Measurements from ENCODE around the gene ERGIC1. TPM values are rescaled to one million over a fixed set of nuclear protein-coding genes. Genes with fewer than 3 reads are reported as not detected.

The ERGIC1 gene
- total RNA-seq, 2 donors from 2014 or later: 173 to 191 TPM

DNA sequence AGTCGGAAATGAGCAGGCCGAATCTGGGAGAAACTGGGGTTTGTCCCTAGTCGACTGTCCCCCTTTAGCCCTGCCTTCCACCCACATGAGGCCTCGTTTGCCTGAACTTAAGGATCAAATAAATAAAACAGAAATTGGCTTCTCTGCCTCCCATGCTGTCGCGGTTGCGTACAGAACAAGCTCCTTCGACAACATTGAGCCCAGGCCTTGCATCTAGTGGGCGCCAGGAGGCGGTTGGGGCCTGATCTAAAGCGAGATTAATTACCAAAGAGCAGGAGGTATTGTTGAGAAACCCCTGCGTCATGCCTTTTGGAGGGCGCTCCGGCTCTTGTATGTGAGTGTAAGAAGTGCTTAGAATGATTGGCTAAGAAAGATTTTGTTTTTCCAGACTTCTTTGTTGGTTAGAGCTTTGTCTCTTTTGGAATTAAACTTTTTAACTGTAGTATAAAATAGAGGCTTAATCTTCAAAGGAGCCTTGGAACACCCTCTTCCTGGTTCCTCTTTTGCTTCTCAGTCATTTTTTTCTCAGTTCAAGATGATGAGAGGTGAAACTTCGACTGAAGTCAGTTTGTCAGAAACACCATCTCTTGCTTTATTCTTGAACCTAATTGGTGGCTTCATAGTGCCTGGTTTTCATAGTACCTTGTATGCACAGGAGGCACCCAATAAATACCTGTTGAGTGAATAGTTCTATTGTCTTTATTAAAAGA, 150.3 kb downstream of the ERGIC1 start:
- peak overlapping the region; percentile 97 for H3K4me3 ChIP-seq
- no peaks in the 10 kb centered on the region for H3K36me3 ChIP-seq
- H3K9me3 ChIP-seq: no peaks in the 10 kb centered on the region
- H3K9ac ChIP-seq (ENCODE audit: low read depth in 2 of 2, low read length in 2 of 2): peak overlapping the region; percentile 89 to 91
- peak overlapping the region; percentile 96 for H3K27ac ChIP-seq
- H3K4me1 ChIP-seq: no peaks in the 10 kb centered on the region
- H3K27me3 ChIP-seq: no peaks in the 10 kb centered on the region
- TF ChIP-seq, protein P1, sequence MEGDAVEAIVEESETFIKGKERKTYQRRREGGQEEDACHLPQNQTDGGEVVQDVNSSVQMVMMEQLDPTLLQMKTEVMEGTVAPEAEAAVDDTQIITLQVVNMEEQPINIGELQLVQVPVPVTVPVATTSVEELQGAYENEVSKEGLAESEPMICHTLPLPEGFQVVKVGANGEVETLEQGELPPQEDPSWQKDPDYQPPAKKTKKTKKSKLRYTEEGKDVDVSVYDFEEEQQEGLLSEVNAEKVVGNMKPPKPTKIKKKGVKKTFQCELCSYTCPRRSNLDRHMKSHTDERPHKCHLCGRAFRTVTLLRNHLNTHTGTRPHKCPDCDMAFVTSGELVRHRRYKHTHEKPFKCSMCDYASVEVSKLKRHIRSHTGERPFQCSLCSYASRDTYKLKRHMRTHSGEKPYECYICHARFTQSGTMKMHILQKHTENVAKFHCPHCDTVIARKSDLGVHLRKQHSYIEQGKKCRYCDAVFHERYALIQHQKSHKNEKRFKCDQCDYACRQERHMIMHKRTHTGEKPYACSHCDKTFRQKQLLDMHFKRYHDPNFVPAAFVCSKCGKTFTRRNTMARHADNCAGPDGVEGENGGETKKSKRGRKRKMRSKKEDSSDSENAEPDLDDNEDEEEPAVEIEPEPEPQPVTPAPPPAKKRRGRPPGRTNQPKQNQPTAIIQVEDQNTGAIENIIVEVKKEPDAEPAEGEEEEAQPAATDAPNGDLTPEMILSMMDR (IDR thresholded peaks at IDR 0.05): peak; percentile 26
- intact Hi-C loops (cut with DNase I): loop anchor here (5.0 kb wide), 2 partner anchors 73 to 158 kb away; partner anchors contain the start of genes BNIP1 and CREBRF
- peak; percentile 67 for DNase-seq

DNA sequence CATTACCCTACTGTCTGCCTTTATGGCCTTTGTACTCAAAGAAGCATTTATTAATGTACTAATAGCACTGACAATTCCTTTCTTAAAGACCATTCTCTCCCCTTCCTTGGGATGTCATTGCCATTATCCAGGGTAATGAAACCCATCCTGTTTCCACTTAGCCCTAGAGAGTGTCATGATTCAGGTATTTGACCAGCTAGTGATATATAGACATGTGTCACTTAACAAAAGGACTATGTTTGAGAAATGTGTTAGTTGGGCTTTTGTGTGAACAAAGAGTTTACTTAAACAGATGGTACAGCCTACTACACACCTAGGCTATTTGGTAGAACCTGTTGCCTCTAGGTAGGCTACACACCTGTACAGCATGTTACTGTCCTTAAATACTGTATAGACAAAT, 151.5 kb downstream of the ERGIC1 start:
- H3K9ac ChIP-seq (ENCODE audit: low read depth in 2 of 2, low read length in 2 of 2): no peak overlapping the region

DNA sequence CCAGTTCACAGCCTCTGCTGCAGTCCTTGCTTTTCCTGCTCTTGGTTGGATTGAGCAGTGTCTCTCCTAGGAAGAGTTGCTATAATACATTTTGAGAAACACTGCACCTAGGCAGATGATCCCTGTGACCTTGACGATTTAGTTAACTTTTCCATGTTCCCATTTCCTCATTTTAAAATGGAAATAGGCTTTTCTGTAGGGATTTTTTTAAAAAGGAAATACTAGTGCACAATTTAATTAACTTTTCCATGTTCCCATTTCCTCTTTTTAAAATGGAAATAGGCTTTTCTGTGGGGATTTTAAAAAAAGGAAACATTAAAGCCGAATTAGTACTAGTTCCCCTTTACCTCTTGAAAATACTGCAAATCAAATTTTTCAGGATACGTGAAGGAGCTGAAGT, 154.2 kb downstream of the ERGIC1 start:
- no peak for DNase-seq
- H3K36me3 ChIP-seq: no peaks in the 10 kb centered on the region
- H3K27me3 ChIP-seq: no peaks in the 10 kb centered on the region
- intact Hi-C loops (cut with DNase I): no loop called here
- no peak overlapping the region for H3K27ac ChIP-seq
- no peaks in the 10 kb centered on the region for H3K4me1 ChIP-seq
- H3K9ac ChIP-seq (ENCODE audit: low read depth in 2 of 2, low read length in 2 of 2): no peak overlapping the region
- TF ChIP-seq, protein P1 (IDR thresholded peaks at IDR 0.05): no peak
- H3K9me3 ChIP-seq: no peaks in the 10 kb centered on the region
- no peak overlapping the region for H3K4me3 ChIP-seq

More for the DNA sequence above, 151.5 kb downstream of the ERGIC1 start:
- DNase-seq: no peak
- TF ChIP-seq, protein P1 (IDR thresholded peaks at IDR 0.05): no peak
- Histone ChIP-seq H3K4me3 (no peak overlapping the region), H3K27me3 (no peaks in the 10 kb centered on the region), H3K27ac (no peak overlapping the region), H3K36me3 (no peaks in the 10 kb centered on the region), H3K4me1 (no peaks in the 10 kb centered on the region), H3K9me3 (no peaks in the 10 kb centered on the region)
- intact Hi-C loops (cut with DNase I): no loop called here

DNA sequence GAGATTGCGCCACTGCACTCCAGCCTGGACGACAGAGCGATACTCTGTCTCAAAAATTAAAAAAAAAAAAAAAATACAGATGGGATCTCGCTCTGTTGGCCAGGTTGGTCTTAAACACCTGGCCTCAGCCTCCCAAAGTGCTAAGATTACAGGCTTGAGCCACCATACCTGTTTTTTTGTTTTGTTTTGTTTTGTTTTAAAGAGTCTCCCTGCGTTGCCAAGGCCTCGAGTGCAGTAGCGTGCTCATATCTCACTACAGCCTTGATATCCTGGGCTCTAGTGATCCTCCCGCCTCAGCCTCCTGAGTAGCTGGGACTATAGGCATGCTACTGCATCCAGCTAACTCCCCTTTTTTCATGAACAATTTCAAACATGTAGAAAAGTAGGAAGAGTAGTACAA, 156.7 kb downstream of the ERGIC1 start:
- Histone ChIP-seq H3K9me3 (no peaks in the 10 kb centered on the region), H3K4me3 (no peak overlapping the region), H3K4me1 (no peaks in the 10 kb centered on the region), H3K27me3 (no peaks in the 10 kb centered on the region), H3K9ac (ENCODE audit: low read depth in 2 of 2, low read length in 2 of 2) (no peak overlapping the region), H3K36me3 (peaks cover 10% of the 10 kb centered on the region), H3K27ac (no peak overlapping the region)
- intact Hi-C loops (cut with DNase I): no loop called here
- DNase-seq: no peak
- TF ChIP-seq, protein P1 (IDR thresholded peaks at IDR 0.05): no peak

DNA sequence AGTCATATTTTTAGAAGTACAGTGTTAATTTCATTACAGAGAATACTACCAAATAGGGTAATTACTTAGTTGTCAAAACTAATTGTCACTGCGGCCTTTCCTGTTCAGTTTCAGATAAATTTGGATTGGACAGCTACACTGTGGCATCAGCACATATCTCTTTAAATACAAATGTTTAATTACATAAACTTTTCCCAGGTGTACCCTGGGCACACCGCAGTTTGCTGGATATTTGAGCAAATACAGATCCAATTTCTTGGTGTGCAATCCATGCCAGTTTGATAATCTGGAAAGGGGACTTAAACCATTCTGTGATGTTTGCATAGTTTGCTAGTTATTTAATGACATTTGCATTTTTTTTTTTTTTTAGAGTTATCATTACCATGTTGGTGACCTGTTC, 160.4 kb downstream of the ERGIC1 start:
- intact Hi-C loops (cut with DNase I): no loop called here
- no peak overlapping the region for H3K4me3 ChIP-seq
- no peak for DNase-seq
- no peaks in the 10 kb centered on the region for H3K9me3 ChIP-seq
- TF ChIP-seq, protein P1 (IDR thresholded peaks at IDR 0.05): no peak
- H3K36me3 ChIP-seq: peaks cover 12% of the 10 kb centered on the region
- H3K27ac ChIP-seq: no peak overlapping the region
- no peak overlapping the region for H3K9ac ChIP-seq (ENCODE audit: low read depth in 2 of 2, low read length in 2 of 2)
- H3K4me1 ChIP-seq: no peaks in the 10 kb centered on the region
- H3K27me3 ChIP-seq: no peaks in the 10 kb centered on the region
